NCI-H1436 (cell line): Measurements from ENCODE around the gene ZNF774.
A peak's percentile ranks its signal among the peaks of the same experiment; 100 is the strongest.
"Not testable (repeated sequence)": the region's sequence is repeated elsewhere in the genome, so short reads cannot be mapped to it uniquely, and the experiment has no call there.

Experiments used
- DNase-seq: peaks from one replicate; lab custom pipeline; 2025; lab: John Stamatoyannopoulos, UW

ZNF774 gene

GRCh38 chr15:90347431-90348065 is 4.5 kb upstream of the ZNF774 start:
- not testable (repeated sequence) for DNase-seq

DNA sequence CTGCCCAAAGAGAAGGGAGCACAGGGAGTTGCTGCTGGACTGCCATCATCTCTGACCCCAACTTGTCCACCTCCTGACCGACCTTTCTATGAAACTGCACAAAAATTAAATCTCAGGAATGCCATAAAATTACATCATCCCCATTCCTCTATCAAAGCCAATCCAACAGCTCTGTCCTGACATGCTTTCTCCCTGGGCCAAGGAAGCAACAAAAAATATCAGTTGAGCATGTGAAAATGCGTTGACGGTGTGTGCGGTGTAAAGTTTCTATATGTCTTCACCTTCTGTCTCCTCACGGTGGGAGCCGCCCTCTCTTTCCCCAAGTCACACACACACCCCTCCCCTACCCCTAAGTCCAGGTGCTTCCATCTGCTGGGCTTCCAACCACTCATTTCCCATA is 3.6 kb upstream of the ZNF774 start:
- no peak for DNase-seq

- DNase-seq = no peak
Measured at GRCh38 chr15:90349072-90349471, 3.0 kb upstream of the ZNF774 start.

GRCh38 chr15:90349821-90350220 is 2.3 kb upstream of the ZNF774 start:
- no peak for DNase-seq

GRCh38 chr15:90351479-90352106 is 491 bp upstream of the ZNF774 start:
- DNase-seq = no peak

GRCh38 chr15:90354986-90355385 is 2.9 kb downstream of the ZNF774 start:
- no peak for DNase-seq

GRCh38 chr15:90358124-90359033 is 6.3 kb downstream of the ZNF774 start:
- no peak for DNase-seq

- DNase-seq = no peak
Measured at GRCh38 chr15:90360746-90361145, 8.7 kb downstream of the ZNF774 start.

GRCh38 chr15:90362936-90363212 is 10.8 kb downstream of the ZNF774 start:
- no peak for DNase-seq

DNA sequence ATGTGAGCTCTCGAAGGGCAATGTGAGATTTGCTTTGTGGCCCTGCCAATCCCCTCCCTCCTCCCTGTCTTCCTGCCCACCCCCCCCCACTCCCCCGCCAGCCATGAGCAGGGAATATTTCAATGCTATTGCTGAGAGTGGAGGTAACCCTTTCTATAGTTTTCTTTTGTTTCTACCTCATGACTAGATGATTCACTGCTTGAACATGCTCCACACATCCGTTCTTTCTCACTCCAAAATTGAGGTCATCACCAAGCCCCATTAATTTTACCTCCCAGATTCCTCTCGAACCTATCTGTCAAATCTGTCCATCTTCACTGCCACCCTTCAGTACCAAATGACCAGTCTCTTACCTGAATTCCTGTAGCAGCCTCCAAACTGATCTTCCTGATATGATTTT is 12.2 kb downstream of the ZNF774 start:
- DNase-seq = no peak

DNA sequence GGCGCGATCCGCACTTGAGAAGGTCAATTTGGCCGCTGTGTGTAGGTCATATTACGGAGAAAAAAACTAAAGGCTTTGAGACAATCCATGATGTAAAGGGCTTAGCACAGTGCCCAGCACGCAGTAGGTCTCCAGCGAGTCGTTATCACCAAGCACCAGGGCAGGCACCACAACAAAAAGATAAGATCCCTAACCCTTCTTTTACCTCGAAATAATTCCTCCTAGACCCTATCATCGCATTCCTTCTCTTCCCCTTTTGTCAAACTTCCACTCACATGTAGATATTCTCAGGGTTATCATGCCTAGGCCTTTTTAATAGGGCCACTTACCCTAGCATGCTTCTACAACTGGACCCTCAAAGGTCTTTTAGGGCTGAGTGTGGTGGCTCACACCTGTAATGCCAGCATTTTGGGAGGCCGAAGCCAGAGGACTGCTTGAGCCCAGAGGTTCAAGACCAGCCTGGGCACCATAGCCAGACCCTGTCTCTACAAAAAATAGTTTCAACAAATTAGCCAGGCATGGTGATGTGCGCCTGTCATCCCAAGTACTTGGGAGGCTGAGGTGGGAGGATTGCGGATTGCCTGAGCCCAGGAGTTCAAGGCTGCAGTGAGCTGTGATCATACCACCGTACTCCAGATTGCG is 13.5 kb downstream of the ZNF774 start:
- no peak for DNase-seq

GRCh38 chr15:90367576-90367975 is 15.5 kb downstream of the ZNF774 start:
- DNase-seq = no peak

DNA sequence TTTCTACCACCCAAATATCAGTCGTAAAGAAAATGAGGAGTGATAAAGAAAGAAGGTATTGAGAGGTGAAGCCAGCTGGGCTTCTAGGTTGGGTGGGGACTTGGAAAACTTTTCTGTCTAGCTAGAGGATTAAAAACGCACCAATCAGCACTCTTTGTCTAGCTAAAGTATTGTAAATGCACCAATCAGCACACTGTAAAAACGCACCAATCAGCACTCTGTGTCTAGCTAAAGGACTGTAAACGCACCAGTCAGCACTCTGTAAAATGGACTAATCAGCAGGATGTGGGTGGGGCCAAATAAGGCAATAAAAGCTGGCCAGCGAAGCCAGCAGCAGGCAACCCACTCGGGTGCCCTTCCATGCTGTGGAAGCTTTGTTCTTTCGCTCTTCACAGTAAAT is 23.0 kb downstream of the ZNF774 start:
- no peak for DNase-seq

DNA sequence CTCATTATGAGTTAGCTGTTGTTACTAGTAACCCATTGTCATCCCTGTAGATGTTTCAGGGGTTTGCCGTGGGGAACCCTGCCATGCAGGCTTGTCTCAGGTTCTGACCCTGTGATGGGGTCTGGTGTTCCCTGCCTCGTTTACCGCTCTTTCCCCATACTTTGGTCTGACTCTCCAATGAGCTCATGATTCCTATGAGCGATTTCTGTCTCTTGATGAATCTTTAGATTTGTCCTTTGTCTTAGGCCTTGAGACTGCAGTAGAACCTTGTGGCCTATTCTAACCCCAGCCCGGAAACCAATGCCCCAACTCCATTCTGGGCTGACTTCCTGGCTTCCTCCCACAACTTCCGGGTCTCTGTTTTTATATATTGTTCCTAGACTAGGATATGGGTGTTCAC is 24.7 kb downstream of the ZNF774 start:
- no peak for DNase-seq

- DNase-seq = no peak
Measured at GRCh38 chr15:90379263-90379662, 27.2 kb downstream of the ZNF774 start.

- no peak for DNase-seq
Measured at GRCh38 chr15:90381515-90381914, 29.4 kb downstream of the ZNF774 start.

GRCh38 chr15:90382320-90382719 is 30.2 kb downstream of the ZNF774 start:
- no peak for DNase-seq

GRCh38 chr15:90386221-90386620 is 34.1 kb downstream of the ZNF774 start:
- DNase-seq = no peak

DNA sequence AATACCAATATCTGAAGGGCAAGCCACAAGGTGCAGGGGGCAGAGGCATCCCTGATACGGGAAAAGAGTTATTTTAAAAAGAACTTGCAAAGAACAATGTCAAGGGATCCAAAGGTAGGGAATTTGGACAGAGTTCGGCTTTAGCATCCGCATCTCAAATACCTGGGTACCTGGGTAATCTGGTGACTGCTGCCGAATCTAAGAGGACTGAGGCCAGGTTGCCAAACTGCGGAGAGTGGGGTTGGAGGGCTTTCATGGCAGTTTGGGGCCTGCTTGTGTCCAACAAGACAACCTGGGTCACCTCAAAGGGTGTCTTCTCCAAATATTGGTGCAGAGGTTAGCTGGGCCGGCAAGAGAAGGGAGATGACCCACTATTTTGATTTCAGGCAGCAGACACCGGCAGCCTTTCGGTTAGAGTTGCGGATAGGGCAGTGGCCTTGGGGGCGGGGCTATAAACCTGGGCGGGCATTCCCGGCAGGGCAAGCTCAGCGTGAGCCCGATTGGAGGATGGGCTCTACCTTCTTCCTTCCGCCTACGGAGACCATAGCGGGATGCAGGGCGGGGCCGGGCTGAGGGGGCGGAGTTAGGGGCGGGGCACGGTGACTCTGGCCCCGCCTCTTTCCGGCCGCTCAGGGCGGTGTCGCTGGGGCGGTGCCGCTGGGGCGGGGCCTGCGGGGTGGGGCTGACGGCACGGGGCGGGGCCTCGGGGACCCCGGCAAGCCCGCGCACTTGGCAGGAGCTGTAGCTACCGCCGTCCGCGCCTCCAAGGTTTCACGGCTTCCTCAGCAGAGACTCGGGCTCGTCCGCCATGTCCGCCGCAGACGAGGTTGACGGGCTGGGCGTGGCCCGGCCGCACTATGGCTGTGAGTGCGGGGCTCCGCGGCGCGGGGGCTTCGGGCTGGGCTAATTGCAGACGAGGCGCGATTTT is 35.7 kb downstream of the ZNF774 start, which contains the start of gene IQGAP1:
IQGAP1 (plus strand) TSS at position 709 of the 928 bp plus-strand sequence; CDS start at position 809, 100 bp downstream.
- DNase-seq = peak; percentile 97

- DNase-seq = peak; percentile 35
Measured at GRCh38 chr15:90388462-90389380, 36.6 kb downstream of the ZNF774 start.
